H1 (cell line): ENCODE measurements around the gene POU6F2. TPM values are rescaled to one million over a fixed set of nuclear protein-coding genes. Genes with fewer than 3 reads are reported as not detected.

Experiments used
- CTCF ChIA-PET: fragments of 300-600 bp; sonication (Branson Sonifier 250); formaldehyde crosslinking; loops from one replicate; lab custom pipeline; 2021; ENCODE audit not compliant: partially characterized antibody; lab: Charles Lee
- POLR2A ChIA-PET: fragments of 300-600 bp; sonication (Branson Sonifier 250); formaldehyde crosslinking; loops from one replicate; lab custom pipeline; 2021; ENCODE audit warnings: inconsistent platforms; ENCODE audit not compliant: partially characterized antibody; lab: Charles Lee
- DNase-seq, 2 experiments: peaks; one replicate each; pipeline versions ENCODE4 v3.0.0 to v3.0.0-alpha.2; 2010 to 2022; ENCODE audit warnings: low spot score in 2 of 2, low read depth in 1 of 2, mixed read lengths in 1 of 2
- FAIRE-seq: peaks from 2 replicates; lab custom pipeline; 2011; peaks lifted over from hg19 to GRCh38; lab: Jason Lieb, UNC
- H2AFZ ChIP-seq: 2 replicates; pipeline ENCODE4 v1.8.1; 2012; ENCODE audit warnings: low read length, inconsistent platforms
- H2AK5ac ChIP-seq: 2 replicates; pipeline ENCODE4 v1.6.1; 2013; ENCODE audit warnings: low read depth, low read length
- H2BK120ac ChIP-seq: replicated peaks from 2 replicates; pipeline ENCODE3; 2013; ENCODE audit warnings: low read depth, low read length, inconsistent platforms
- H2BK12ac ChIP-seq: 2 replicates; pipeline ENCODE4 v1.6.1; 2013; ENCODE audit warnings: low read depth, low read length
- H2BK15ac ChIP-seq: 2 replicates; pipeline ENCODE4 v1.6.1; 2013; ENCODE audit warnings: low read length
- H2BK20ac ChIP-seq: 2 replicates; pipeline ENCODE4 v1.6.1; 2013; ENCODE audit warnings: low read length
- H2BK5ac ChIP-seq: 2 replicates; pipeline ENCODE4 v1.6.1; 2013; ENCODE audit warnings: low read depth, low read length
- H3K14ac ChIP-seq: 2 replicates; pipeline ENCODE4 v1.6.1; 2013; ENCODE audit warnings: inconsistent platforms; ENCODE audit not compliant: insufficient read length
- H3K18ac ChIP-seq: 2 replicates; pipeline ENCODE4 v1.6.1; 2013; ENCODE audit warnings: low read length; ENCODE audit errors: extremely low read depth
- H3K23ac ChIP-seq: 2 replicates; pipeline ENCODE4 v1.6.1; 2013; ENCODE audit warnings: inconsistent platforms; ENCODE audit not compliant: insufficient read length
- H3K23me2 ChIP-seq: 2 replicates; pipeline ENCODE4 v1.6.1; 2013; ENCODE audit warnings: low read depth, low read length
- H3K27ac ChIP-seq: 2 replicates; pipeline ENCODE4 v1.6.1; 2011; ENCODE audit warnings: low read depth, low read length, inconsistent platforms
- H3K27me3 ChIP-seq, 4 experiments: replicated peaks in 1 of 4; 1 replicate in 1 of 4; 2 replicates in 3 of 4; pipeline versions ENCODE4 v1.6.1 to v1.8.1; 2011 to 2013; ENCODE audit warnings: low read length in 3 of 4, mild to moderate bottlenecking in 3 of 4, inconsistent platforms in 2 of 4, mixed read lengths in 2 of 4, moderate library complexity in 1 of 4; ENCODE audit not compliant: control insufficient read depth in 3 of 4, insufficient read depth in 3 of 4; ENCODE audit errors: extremely low read depth in 1 of 4
- H3K36me3 ChIP-seq, 4 experiments: 2 replicates each; pipeline versions ENCODE4 v1.6.1 to v1.8.1; 2011 to 2013; ENCODE audit warnings: mild to moderate bottlenecking in 4 of 4, low read length in 3 of 4, moderate library complexity in 2 of 4, control low read depth in 1 of 4, inconsistent platforms in 1 of 4; ENCODE audit not compliant: insufficient read depth in 4 of 4, control insufficient read depth in 2 of 4
- H3K4ac ChIP-seq: replicated peaks from 2 replicates; pipeline ENCODE3; 2013; ENCODE audit warnings: low read length, low read depth, mixed read lengths, inconsistent platforms; ENCODE audit not compliant: insufficient read length
- H3K4me1 ChIP-seq, 4 experiments: replicated peaks in 1 of 4; 1 replicate in 1 of 4; 2 replicates in 3 of 4; pipeline versions ENCODE4 v1.6.1 to v1.8.1; 2011 to 2013; ENCODE audit warnings: low read length in 3 of 4, inconsistent platforms in 2 of 4, mixed read lengths in 1 of 4; ENCODE audit not compliant: insufficient read depth in 4 of 4, control insufficient read depth in 3 of 4
- H3K4me2 ChIP-seq, 2 experiments: 2 replicates each; pipeline versions ENCODE4 v1.6.1 to v1.8.1; 2011 to 2013; ENCODE audit warnings: low read depth in 2 of 2, low read length in 2 of 2, control low read depth in 1 of 2, inconsistent platforms in 1 of 2, mild to moderate bottlenecking in 1 of 2; ENCODE audit not compliant: insufficient read depth in 1 of 2
- H3K4me3 ChIP-seq, 4 experiments: fragments of 200-600, 300-600 bp in 1 of 4; sonication (generic), shearing (Covaris generic), sonication (Bioruptor Twin) in 1 of 4; 2 replicates each; pipeline versions ENCODE4 v1.5.1 to v1.8.1; 2011 to 2016; ENCODE audit warnings: low read length in 4 of 4, low read depth in 3 of 4, control low read depth in 2 of 4, inconsistent platforms in 2 of 4, mild to moderate bottlenecking in 2 of 4, mixed read lengths in 1 of 4, moderate library complexity in 1 of 4; ENCODE audit not compliant: insufficient read depth in 2 of 4; ENCODE audit errors: extremely low read depth in 1 of 4
- H3K56ac ChIP-seq: replicated peaks from 2 replicates; pipeline ENCODE3; 2013; ENCODE audit warnings: low read depth, mild to moderate bottlenecking, mixed read lengths, low read length, inconsistent platforms; ENCODE audit not compliant: insufficient read length
- H3K79me1 ChIP-seq: 2 replicates; pipeline ENCODE4 v1.6.1; 2013; ENCODE audit warnings: low read depth, low read length, control low read depth
- H3K79me2 ChIP-seq, 2 experiments: 2 replicates each; pipeline versions ENCODE4 v1.6.1 to v1.8.1; 2012 to 2013; ENCODE audit warnings: low read length in 2 of 2, mild to moderate bottlenecking in 2 of 2, inconsistent platforms in 1 of 2; ENCODE audit not compliant: insufficient read depth in 2 of 2, control insufficient read depth in 1 of 2
- H3K9ac ChIP-seq, 4 experiments: replicated peaks in 1 of 4; 1 replicate in 1 of 4; 2 replicates in 3 of 4; pipeline versions ENCODE4 v1.6.1 to v1.8.1; 2011 to 2013; ENCODE audit warnings: low read depth in 3 of 4, low read length in 3 of 4, control low read depth in 2 of 4, mild to moderate bottlenecking in 2 of 4, moderate library complexity in 2 of 4, inconsistent platforms in 1 of 4; ENCODE audit errors: extremely low read depth in 1 of 4
- H3K9me3 ChIP-seq, 2 experiments: 2 replicates each; pipeline versions ENCODE4 v1.6.1 to v1.8.1; 2012 to 2013; ENCODE audit warnings: mild to moderate bottlenecking in 2 of 2, moderate library complexity in 2 of 2, control low read depth in 1 of 2, inconsistent platforms in 1 of 2, low read depth in 1 of 2, low read length in 1 of 2, mixed read lengths in 1 of 2; ENCODE audit not compliant: insufficient read depth in 2 of 2
- H4K20me1 ChIP-seq, 2 experiments: replicated peaks in 1 of 2; 2 replicates each; pipeline versions ENCODE3 to v1.8.1; 2011 to 2013; ENCODE audit warnings: inconsistent platforms in 2 of 2, low read length in 2 of 2, mild to moderate bottlenecking in 1 of 2; ENCODE audit not compliant: insufficient read depth in 2 of 2, control insufficient read depth in 1 of 2
- H4K5ac ChIP-seq: 2 replicates; pipeline ENCODE4 v1.6.1; 2013; ENCODE audit warnings: low read length, low read depth, mixed read lengths, inconsistent platforms; ENCODE audit not compliant: insufficient read length
- H4K8ac ChIP-seq: 2 replicates; pipeline ENCODE4 v1.8.0; 2013; ENCODE audit warnings: mild to moderate bottlenecking, moderate library complexity, low read length, inconsistent platforms; ENCODE audit not compliant: insufficient read depth; ENCODE audit errors: extremely low read depth
- H4K91ac ChIP-seq: replicated peaks from 2 replicates; pipeline ENCODE3; 2013; ENCODE audit warnings: low read length, mixed read lengths, inconsistent platforms; ENCODE audit not compliant: insufficient read length
- BCL11A ChIP-seq, 2 experiments: IDR thresholded peaks; one replicate each; pipeline ENCODE4 v1.6.1; 2011; ENCODE audit warnings: low read depth in 2 of 2, low read length in 2 of 2, mild to moderate bottlenecking in 2 of 2
- CEBPB ChIP-seq: IDR thresholded peaks from 2 replicates; pipeline ENCODE4 v1.6.1; 2012; ENCODE audit warnings: low read depth, low read length
- HDAC2 ChIP-seq, 2 experiments: fragments of 300-600 bp in 1 of 2; sonication (generic) in 1 of 2; IDR thresholded peaks; 2 replicates each; pipeline ENCODE4 v1.6.1; 2011 to 2012; ENCODE audit warnings: low read depth in 2 of 2, low read length in 2 of 2, mild to moderate bottlenecking in 2 of 2, moderate library complexity in 2 of 2, borderline replicate concordance in 1 of 2, inconsistent platforms in 1 of 2
- KDM5A ChIP-seq: fragments of 200-600 bp; IDR thresholded peaks from 2 replicates; pipeline ENCODE4 v1.7.1; 2012; ENCODE audit warnings: mild to moderate bottlenecking, low read length, inconsistent platforms, mixed read lengths
- NANOG ChIP-seq: IDR thresholded peaks from 2 replicates; pipeline ENCODE4 v1.6.1; 2011; ENCODE audit warnings: low read length, low read depth, mild to moderate bottlenecking, inconsistent platforms; ENCODE audit not compliant: insufficient read depth, poor library complexity, severe bottlenecking
- RNF2 ChIP-seq: fragments of 200-900, 300-1000 bp; sonication (generic); IDR thresholded peaks from 2 replicates; pipeline ENCODE4 v1.7.1; 2016; ENCODE audit warnings: borderline replicate concordance, low read depth, mild to moderate bottlenecking, antibody characterized with exemption, low read length; ENCODE audit not compliant: poor library complexity, severe bottlenecking; ENCODE audit errors: missing control alignments
- SIRT6 ChIP-seq: IDR thresholded peaks from one replicate; pipeline ENCODE4 v1.7.1; 2012; ENCODE audit warnings: low read length, inconsistent platforms
- SP4 ChIP-seq: IDR thresholded peaks from 2 replicates; pipeline ENCODE4 v1.6.1; 2012; ENCODE audit warnings: low read length, inconsistent platforms
- TAF1 ChIP-seq: IDR thresholded peaks from 2 replicates; pipeline ENCODE4 v1.6.1; 2011; ENCODE audit warnings: mild to moderate bottlenecking, low read depth, low read length
- TBP ChIP-seq: IDR thresholded peaks from 2 replicates; pipeline ENCODE4 v1.6.1; 2011; ENCODE audit warnings: low read depth, low read length, improper control_type of control experiment
- ZNF274 ChIP-seq: IDR thresholded peaks from 2 replicates; pipeline ENCODE4 v1.7.0; 2012; ENCODE audit warnings: low read length, borderline replicate concordance; ENCODE audit errors: extremely low read depth
- WGBS, 2 experiments: shearing (Covaris generic) in 1 of 2; methylation state at CpG; one replicate each; pipeline versions ENCODE4 v1.1.6 to v1.1.7; 2013 to 2015; ENCODE audit warnings: low lambda C conversion rate in 2 of 2, mixed read lengths in 2 of 2, inconsistent platforms in 1 of 2, low coverage in 1 of 2, missing lambda C conversion rate in 1 of 2; ENCODE audit not compliant: insufficient replicate concordance in 2 of 2, insufficient coverage in 1 of 2, insufficient read length in 1 of 2; ENCODE audit errors: extremely low coverage in 1 of 2, missing lambda C conversion rate in 1 of 2; 5-methylcytosine and 5-hydroxymethylcytosine counted together
- polyA plus RNA-seq, 7 experiments: library from polyadenylated mRNA; depleted of rRNA in 3 of 7; stranded (reverse) in 5 of 7; unstranded in 2 of 7; fragments of >200 nt in 5 of 7; fragments of 200-250 nt in 2 of 7; gene quantifications; 1 replicate in 5 of 7; 2 replicates in 1 of 7; 4 replicates in 1 of 7; pipeline versions ENCODE4 v1.2.1 to v1.2.3, GENCODE V29; 2011 to 2013; ENCODE audit warnings: missing spikeins in 2 of 7, mixed read lengths in 2 of 7
- total RNA-seq: library from RNA; stranded (reverse); fragmentation: NEBNext Ultra II Directional; extraction: Animal tissue kit (Norgen Biotek cat#: 25700); gene quantifications from 2 replicates; pipeline ENCODE4 v1.2.1, GENCODE V29; 2021

The POU6F2 gene
- total and polyA plus RNA-seq, 2 of the 8 experiments (the other 6 are each of a cell fraction or from before 2014, with no cell fraction given): 1.1 to 2.0 TPM

GRCh38 chr7:39406467-39406866 lies 428.8 kb downstream of the POU6F2 start:
- DNase-seq: no peak
- CTCF ChIA-PET: interaction anchor here (0.6 to 1.5 kb wide), 4 partner anchors 11 to 586 kb away, joined by 3 to 5 read pairs (median 4); no protein-coding TSS in a partner anchor

More at GRCh38 chr7:39406467-39406866, 428.8 kb downstream of the POU6F2 start:
- POLR2A ChIA-PET: no interaction called here
- H4K5ac ChIP-seq: no peak overlapping the region
- H3K4me3 ChIP-seq: no peak overlapping the region
- no peak for FAIRE-seq
- no peaks in the 10 kb centered on the region for H3K79me1 ChIP-seq
- no peak overlapping the region for H2BK20ac ChIP-seq
- no peak overlapping the region for H3K56ac ChIP-seq
- no peak overlapping the region for H3K27ac ChIP-seq
- H2BK120ac ChIP-seq: no peak overlapping the region
- H3K4me1 ChIP-seq: peaks cover 0 to 5% (median 4%) of the 10 kb centered on the region in 4 experiments; a peak in 4 of 7 replicates
- no peaks in the 10 kb centered on the region for H3K36me3 ChIP-seq
- no peak overlapping the region for H3K18ac ChIP-seq
- no peaks in the 10 kb centered on the region for H3K9me3 ChIP-seq
- H2AFZ ChIP-seq: no peak overlapping the region
- H3K4me2 ChIP-seq: no peak overlapping the region
- H3K9ac ChIP-seq: no peak overlapping the region
- TF ChIP-seq NANOG (no peak), SIRT6 (no peak), TBP (no peak), HDAC2 (IDR thresholded peaks at IDR 0.05; ENCODE audit: borderline replicate concordance in 1 of 2, low read depth in 2 of 2, low read length in 2 of 2) (no peak), BCL11A (IDR thresholded peaks at IDR 0.05; ENCODE audit: low read depth in 2 of 2, low read length in 2 of 2) (no peak), CEBPB (no peak), TAF1 (no peak), SP4 (no peak), ZNF274 (no peak), RNF2 (no peak), KDM5A (no peak)
- H3K23ac ChIP-seq: no peak overlapping the region
- H2BK5ac ChIP-seq: no peak overlapping the region
- H3K27me3 ChIP-seq: no peaks in the 10 kb centered on the region
- H3K23me2 ChIP-seq: no peaks in the 10 kb centered on the region
- no peak overlapping the region for H4K8ac ChIP-seq
- 79% methylated on average over 10 of the region's 10 CpGs; no CpG with 5 or more reads in 1 of the 2 experiments for WGBS, 2 experiments
- H2BK12ac ChIP-seq: no peak overlapping the region
- H3K14ac ChIP-seq: no peak overlapping the region
- H4K91ac ChIP-seq: no peak overlapping the region
- no peak overlapping the region for H2AK5ac ChIP-seq
- H4K20me1 ChIP-seq: no peaks in the 10 kb centered on the region
- H2BK15ac ChIP-seq: no peak overlapping the region
- no peaks in the 10 kb centered on the region for H3K79me2 ChIP-seq
- H3K4ac ChIP-seq: no peak overlapping the region
